HepG2 (cell line): ENCODE measurements around the gene BTG1. TPM values are rescaled to one million over a fixed set of nuclear protein-coding genes. Genes with fewer than 3 reads are reported as not detected.

Source experiments
- ATF1 ChIP-seq: IDR thresholded peaks from 2 replicates; pipeline ENCODE4 v1.6.1; 2016; ENCODE audit warnings: mild to moderate bottlenecking, control low read depth
- ATM ChIP-seq: fragments of 450-650 bp; IDR thresholded peaks from 2 replicates; pipeline ENCODE4 v1.7.1; 2017; ENCODE audit warnings: mild to moderate bottlenecking, borderline replicate concordance
- ETV6 ChIP-seq: sonication (generic); formaldehyde crosslinking; conservative IDR thresholded peaks from 2 replicates; pipeline ENCODE4 v1.4.0; 2020; ENCODE audit warnings: missing genetic modification reagents
- HCFC1 ChIP-seq: fragments of 150-350 bp; IDR thresholded peaks from 2 replicates; pipeline ENCODE4 v1.6.1; 2014; ENCODE audit warnings: low read depth, low read length
- KDM2A ChIP-seq: sonication (generic); formaldehyde crosslinking; IDR thresholded peaks from 2 replicates; pipeline ENCODE4 v1.4.0; 2020; ENCODE audit warnings: low read depth, missing genetic modification reagents, borderline replicate concordance
- NR2F1 ChIP-seq, 2 experiments: fragments of 450-650 bp in 1 of 2; formaldehyde crosslinking in 1 of 2; IDR thresholded peaks; 2 replicates each; pipeline versions ENCODE4 v1.5.0 to v1.6.1; 2016 to 2020; ENCODE audit warnings: mild to moderate bottlenecking in 1 of 2, missing compliant biosample characterization in 1 of 2, missing genetic modification reagents in 1 of 2, moderate library complexity in 1 of 2
- SMAD3 ChIP-seq: sonication (generic); formaldehyde crosslinking; IDR thresholded peaks from 2 replicates; pipeline ENCODE4 v1.4.0; 2020; ENCODE audit warnings: missing genetic modification reagents
- SYNCRIP ChIP-seq: fragments of 200-400 bp; formaldehyde crosslinking; IDR thresholded peaks from 2 replicates; pipeline ENCODE4 v1.6.1; 2018; ENCODE audit warnings: mild to moderate bottlenecking, low read depth, low read length; ENCODE audit not compliant: insufficient read depth
- ZNF205 ChIP-seq: IDR thresholded peaks from 2 replicates; pipeline ENCODE4 v1.6.1; 2018; ENCODE audit warnings: missing biosample characterization, missing genetic modification reagents
- ZNF251 ChIP-seq: sonication (generic); formaldehyde crosslinking; IDR thresholded peaks from 2 replicates; pipeline ENCODE4 v1.9.0; 2021; ENCODE audit warnings: mild to moderate bottlenecking, missing genetic modification reagents
- ZNF264 ChIP-seq: sonication (generic); formaldehyde crosslinking; IDR thresholded peaks from 2 replicates; pipeline ENCODE4 v1.4.0; 2020; ENCODE audit warnings: missing genetic modification reagents
- ZNF354B ChIP-seq: sonication (generic); formaldehyde crosslinking; IDR thresholded peaks from 2 replicates; pipeline ENCODE4 v1.8.0; 2022; ENCODE audit warnings: mild to moderate bottlenecking, missing genetic modification reagents
- ZNF510 ChIP-seq: sonication (generic); formaldehyde crosslinking; IDR thresholded peaks from 2 replicates; pipeline ENCODE4 v1.4.0; 2020; ENCODE audit warnings: low read depth, mild to moderate bottlenecking, missing genetic modification reagents
- ZNF598 ChIP-seq: sonication (generic); formaldehyde crosslinking; IDR thresholded peaks from 2 replicates; pipeline ENCODE4 v1.5.1; 2020; ENCODE audit warnings: mild to moderate bottlenecking, missing genetic modification reagents, borderline replicate concordance
- ZNF709 ChIP-seq: sonication (generic); formaldehyde crosslinking; IDR thresholded peaks from 2 replicates; pipeline ENCODE4 v1.5.0; 2020; ENCODE audit warnings: mild to moderate bottlenecking, missing genetic modification reagents
- ZNF761 ChIP-seq: sonication (generic); formaldehyde crosslinking; conservative IDR thresholded peaks from 2 replicates; pipeline ENCODE4 v1.4.0; 2020; ENCODE audit warnings: mild to moderate bottlenecking, missing genetic modification reagents
- ZNF768 ChIP-seq: sonication (generic); formaldehyde crosslinking; IDR thresholded peaks from 2 replicates; pipeline ENCODE4 v1.4.0; 2020; ENCODE audit warnings: missing genetic modification reagents
- ZNF772 ChIP-seq: sonication (generic); formaldehyde crosslinking; IDR thresholded peaks from 2 replicates; pipeline ENCODE4 v1.5.0; 2020; ENCODE audit warnings: mild to moderate bottlenecking, missing genetic modification reagents
- polyA plus RNA-seq, 8 experiments: library from polyadenylated mRNA; depleted of rRNA in 3 of 8; stranded (reverse) in 7 of 8; unstranded in 1 of 8; fragments of >200 nt; fragmentation: Illumina TruSeq in 4 of 8; extraction: Trizol in 4 of 8; gene quantifications; 2 replicates each; pipeline versions ENCODE4 v1.2.1 to v1.2.3, GENCODE V29; 2011 to 2016; ENCODE audit warnings: low read depth in 4 of 8, missing spikeins in 1 of 8, mixed read lengths in 1 of 8; ENCODE audit not compliant: insufficient read depth in 1 of 8
- total RNA-seq, 5 experiments: library from RNA; depleted of rRNA; stranded (reverse); fragments of >200 nt; fragmentation: Illumina TruSeq; extraction: Trizol; gene quantifications; 2 replicates each; pipeline ENCODE4 v1.2.3, GENCODE V29; 2016; ENCODE audit warnings: low read depth in 1 of 5
- TF ChIP-seq, protein P1 (sequence below): sonication (generic); formaldehyde crosslinking; IDR thresholded peaks from 2 replicates; pipeline ENCODE4 v1.5.0; 2020; ENCODE audit warnings: mild to moderate bottlenecking, missing genetic modification reagents
- TF ChIP-seq, protein P2 (sequence below): IDR thresholded peaks from 2 replicates; pipeline ENCODE4 v1.6.1; 2012; ENCODE audit warnings: inconsistent platforms
- TF ChIP-seq, protein P3 (sequence below): IDR thresholded peaks from 2 replicates; pipeline ENCODE4 v1.6.1; 2016
- TF ChIP-seq, protein P4 (sequence below): sonication (generic); IDR thresholded peaks from 2 replicates; pipeline ENCODE4 v1.6.1; 2016; ENCODE audit warnings: low read depth, borderline replicate concordance
- TF ChIP-seq, protein P5 (sequence below): sonication (generic); formaldehyde crosslinking; IDR thresholded peaks from 2 replicates; pipeline ENCODE4 v1.8.0; 2022; ENCODE audit warnings: missing genetic modification reagents, mild to moderate bottlenecking, borderline replicate concordance
- TF ChIP-seq, protein P6 (sequence below): sonication (generic); formaldehyde crosslinking; IDR thresholded peaks from 2 replicates; pipeline ENCODE4 v1.5.0; 2020; ENCODE audit warnings: mild to moderate bottlenecking, low read depth, missing genetic modification reagents, borderline replicate concordance

The BTG1 gene
- total and polyA plus RNA-seq, 2 of the 13 experiments (the other 11 are each of a cell fraction or from before 2014, with no cell fraction given), result 7.5 to 16.7 TPM

DNA sequence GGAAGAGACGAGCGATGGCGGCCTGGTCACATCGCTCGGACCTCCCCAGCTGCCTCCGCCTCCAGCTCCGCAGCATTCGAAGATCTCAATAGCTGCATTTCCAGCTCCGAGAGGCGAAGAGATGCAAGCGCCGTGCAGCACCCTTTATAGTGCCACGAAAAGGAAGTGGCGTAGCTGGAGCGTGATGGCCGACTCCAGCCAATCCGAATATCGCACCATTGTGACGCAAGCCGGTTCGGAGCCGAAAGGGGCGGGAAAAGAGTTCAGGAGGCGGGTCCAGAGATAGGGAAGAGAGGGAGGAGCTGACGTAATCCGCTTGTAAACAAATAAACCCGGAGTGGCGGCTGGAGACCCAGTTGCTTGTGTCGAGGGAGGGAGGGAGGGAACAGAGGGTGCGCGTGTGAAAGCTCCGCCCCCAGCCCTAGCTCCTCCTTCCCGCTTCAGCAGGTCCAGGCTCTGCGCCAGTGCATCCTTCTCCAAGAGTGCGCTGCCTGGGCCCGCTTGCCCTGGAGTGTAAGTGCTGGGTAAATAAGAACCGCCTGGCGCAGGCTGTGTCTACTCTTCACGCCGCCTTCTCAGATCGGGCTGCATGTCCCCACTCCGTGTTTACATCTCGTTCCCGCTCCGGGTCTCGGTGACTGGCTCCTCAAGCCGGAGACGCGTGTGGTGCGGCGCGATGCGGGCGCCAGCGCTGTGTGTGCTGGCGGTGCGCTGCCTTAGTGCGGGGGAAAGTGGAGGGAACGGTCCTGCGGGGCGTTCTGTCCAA lies at the start of gene BTG1 (continued):
- TF ChIP-seq, protein P1, sequence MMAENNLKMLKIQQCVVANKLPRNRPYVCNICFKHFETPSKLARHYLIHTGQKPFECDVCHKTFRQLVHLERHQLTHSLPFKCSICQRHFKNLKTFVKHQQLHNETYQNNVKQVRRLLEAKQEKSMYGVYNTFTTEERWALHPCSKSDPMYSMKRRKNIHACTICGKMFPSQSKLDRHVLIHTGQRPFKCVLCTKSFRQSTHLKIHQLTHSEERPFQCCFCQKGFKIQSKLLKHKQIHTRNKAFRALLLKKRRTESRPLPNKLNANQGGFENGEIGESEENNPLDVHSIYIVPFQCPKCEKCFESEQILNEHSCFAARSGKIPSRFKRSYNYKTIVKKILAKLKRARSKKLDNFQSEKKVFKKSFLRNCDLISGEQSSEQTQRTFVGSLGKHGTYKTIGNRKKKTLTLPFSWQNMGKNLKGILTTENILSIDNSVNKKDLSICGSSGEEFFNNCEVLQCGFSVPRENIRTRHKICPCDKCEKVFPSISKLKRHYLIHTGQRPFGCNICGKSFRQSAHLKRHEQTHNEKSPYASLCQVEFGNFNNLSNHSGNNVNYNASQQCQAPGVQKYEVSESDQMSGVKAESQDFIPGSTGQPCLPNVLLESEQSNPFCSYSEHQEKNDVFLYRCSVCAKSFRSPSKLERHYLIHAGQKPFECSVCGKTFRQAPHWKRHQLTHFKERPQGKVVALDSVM (CRISPR knock-in tag), result peak; percentile 50; the same call in 1 of the 2 replicates
- TF ChIP-seq ZNF772 (CRISPR knock-in tag) (no peak), ZNF264 (CRISPR knock-in tag) (0 out of 2 replicates have a peak, but pooled peaks have one; percentile 23), ZNF251 (CRISPR knock-in tag) (no peak), ZNF768 (CRISPR knock-in tag) (peak; percentile 57; the same call in 1 of the 2 replicates), HCFC1 (no peak; the same call in 1 of the 2 replicates), ATF1 (CRISPR knock-in tag) (peak; percentile 95), ZNF761 (no peak), ZNF598 (no peak), NR2F1 (CRISPR knock-in tag; IDR thresholded peaks at IDR 0.05) (no peak), ZNF709 (CRISPR knock-in tag) (no peak), ETV6 (CRISPR knock-in tag) (0 out of 2 replicates have a peak, but pooled peaks have one; percentile 33), ZNF354B (CRISPR knock-in tag) (no peak), ATM (no peak), ZNF205 (peak; percentile 34; the same call in 1 of the 2 replicates), KDM2A (CRISPR knock-in tag) (peak; percentile 77; the same call in 1 of the 2 replicates), ZNF510 (CRISPR knock-in tag) (no peak), SMAD3 (CRISPR knock-in tag) (peak; percentile 51; the same call in 1 of the 2 replicates), SYNCRIP (no peak)
- TF ChIP-seq, protein P2, sequence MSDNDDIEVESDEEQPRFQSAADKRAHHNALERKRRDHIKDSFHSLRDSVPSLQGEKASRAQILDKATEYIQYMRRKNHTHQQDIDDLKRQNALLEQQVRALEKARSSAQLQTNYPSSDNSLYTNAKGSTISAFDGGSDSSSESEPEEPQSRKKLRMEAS, result peak; percentile 83
- TF ChIP-seq, protein P3, sequence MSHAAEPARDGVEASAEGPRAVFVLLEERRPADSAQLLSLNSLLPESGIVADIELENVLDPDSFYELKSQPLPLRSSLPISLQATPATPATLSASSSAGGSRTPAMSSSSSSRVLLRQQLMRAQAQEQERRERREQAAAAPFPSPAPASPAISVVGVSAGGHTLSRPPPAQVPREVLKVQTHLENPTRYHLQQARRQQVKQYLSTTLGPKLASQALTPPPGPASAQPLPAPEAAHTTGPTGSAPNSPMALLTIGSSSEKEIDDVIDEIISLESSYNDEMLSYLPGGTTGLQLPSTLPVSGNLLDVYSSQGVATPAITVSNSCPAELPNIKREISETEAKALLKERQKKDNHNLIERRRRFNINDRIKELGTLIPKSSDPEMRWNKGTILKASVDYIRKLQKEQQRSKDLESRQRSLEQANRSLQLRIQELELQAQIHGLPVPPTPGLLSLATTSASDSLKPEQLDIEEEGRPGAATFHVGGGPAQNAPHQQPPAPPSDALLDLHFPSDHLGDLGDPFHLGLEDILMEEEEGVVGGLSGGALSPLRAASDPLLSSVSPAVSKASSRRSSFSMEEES (CRISPR knock-in tag), result 0 out of 2 replicates have a peak, but pooled peaks have one; percentile 32
- TF ChIP-seq, protein P4, sequence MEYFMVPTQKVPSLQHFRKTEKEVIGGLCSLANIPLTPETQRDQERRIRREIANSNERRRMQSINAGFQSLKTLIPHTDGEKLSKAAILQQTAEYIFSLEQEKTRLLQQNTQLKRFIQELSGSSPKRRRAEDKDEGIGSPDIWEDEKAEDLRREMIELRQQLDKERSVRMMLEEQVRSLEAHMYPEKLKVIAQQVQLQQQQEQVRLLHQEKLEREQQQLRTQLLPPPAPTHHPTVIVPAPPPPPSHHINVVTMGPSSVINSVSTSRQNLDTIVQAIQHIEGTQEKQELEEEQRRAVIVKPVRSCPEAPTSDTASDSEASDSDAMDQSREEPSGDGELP, result no peak; the same call in 1 of the 2 replicates
- TF ChIP-seq, protein P5, sequence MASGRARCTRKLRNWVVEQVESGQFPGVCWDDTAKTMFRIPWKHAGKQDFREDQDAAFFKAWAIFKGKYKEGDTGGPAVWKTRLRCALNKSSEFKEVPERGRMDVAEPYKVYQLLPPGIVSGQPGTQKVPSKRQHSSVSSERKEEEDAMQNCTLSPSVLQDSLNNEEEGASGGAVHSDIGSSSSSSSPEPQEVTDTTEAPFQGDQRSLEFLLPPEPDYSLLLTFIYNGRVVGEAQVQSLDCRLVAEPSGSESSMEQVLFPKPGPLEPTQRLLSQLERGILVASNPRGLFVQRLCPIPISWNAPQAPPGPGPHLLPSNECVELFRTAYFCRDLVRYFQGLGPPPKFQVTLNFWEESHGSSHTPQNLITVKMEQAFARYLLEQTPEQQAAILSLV (CRISPR knock-in tag), result no peak; the same call in 1 of the 2 replicates
- TF ChIP-seq, protein P6, sequence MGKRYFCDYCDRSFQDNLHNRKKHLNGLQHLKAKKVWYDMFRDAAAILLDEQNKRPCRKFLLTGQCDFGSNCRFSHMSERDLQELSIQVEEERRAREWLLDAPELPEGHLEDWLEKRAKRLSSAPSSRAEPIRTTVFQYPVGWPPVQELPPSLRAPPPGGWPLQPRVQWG (CRISPR knock-in tag), result no peak
